GM15510 (cell line): ENCODE data around the gene CTSZ.

Experiments
- POLR2A ChIP-seq: IDR thresholded peaks from 3 replicates; pipeline ENCODE4 v1.6.1; 2011; ENCODE audit warnings: borderline replicate concordance; ENCODE audit not compliant: insufficient read length; ENCODE audit errors: extremely low read depth

CTSZ gene

GRCh38 chr20:58998656-58999055, 8.4 kb downstream of the CTSZ start:
- TF ChIP-seq POLR2A: no peak

- TF ChIP-seq POLR2A: no peak
These were observed 9.8 kb downstream of the CTSZ start for GRCh38 chr20:58997141-58997770.

- TF ChIP-seq POLR2A: no peak
These were observed 10.8 kb downstream of the CTSZ start for GRCh38 chr20:58996226-58996611.

- TF ChIP-seq POLR2A: no peak
These were observed 11.4 kb downstream of the CTSZ start for GRCh38 chr20:58995461-58996225.

- TF ChIP-seq POLR2A: no peak
These were observed 12.5 kb downstream of the CTSZ start for GRCh38 chr20:58994390-58995159.

- no peak for TF ChIP-seq POLR2A
These were observed 13.5 kb downstream of the CTSZ start for GRCh38 chr20:58993332-58994248.

GRCh38 chr20:58992911-58993310, 14.1 kb downstream of the CTSZ start:
- no peak for TF ChIP-seq POLR2A

GRCh38 chr20:58991715-58992114, 15.3 kb downstream of the CTSZ start:
- TF ChIP-seq POLR2A: no peak

GRCh38 chr20:58990651-58991445, 16.2 kb downstream of the CTSZ start:
- no peak for TF ChIP-seq POLR2A

- TF ChIP-seq POLR2A: no peak
These were observed 17.9 kb downstream of the CTSZ start for GRCh38 chr20:58989196-58989595.

- no peak for TF ChIP-seq POLR2A
These were observed 18.5 kb downstream of the CTSZ start for GRCh38 chr20:58988565-58988882.

- no peak for TF ChIP-seq POLR2A
These were observed 19.1 kb downstream of the CTSZ start for GRCh38 chr20:58987790-58988564.

- no peak for TF ChIP-seq POLR2A
These were observed 20.0 kb downstream of the CTSZ start for GRCh38 chr20:58986968-58987517.
